Heart left ventricle (tissue), 16 donors: ENCODE data around the gene ROR1. TPM values are rescaled to one million over a fixed set of nuclear protein-coding genes. Genes with fewer than 3 reads are reported as not detected.

Source experiments
- ATAC-seq, 4 donors: fragments of 200-7000 bp; cut with Tn5 transposase; one replicate each; pipeline ENCODE4 v1.9.1; 2020 to 2022; ENCODE audit warnings: moderate library complexity in 4 of 4, mild to moderate bottlenecking in 3 of 4, moderate number of reproducible peaks in 1 of 4
- DNase-seq, 5 donors: peaks; one replicate each; pipeline ENCODE4 v3.0.0-alpha.2; 2020
- H3K27ac ChIP-seq, 12 donors: fragments of 200-600 bp; sonication (generic) in 4 of 12; one replicate each; pipeline versions ENCODE4 v1.5.0 to v1.8.0; 2016 to 2022; ENCODE audit warnings: mild to moderate bottlenecking in 2 of 12
- H3K27me3 ChIP-seq, 9 donors: fragments of 200-600 bp; sonication (generic) in 2 of 9; one replicate each; pipeline versions ENCODE4 v1.5.1 to v1.8.0; 2016 to 2022; ENCODE audit warnings: mild to moderate bottlenecking in 3 of 9
- H3K36me3 ChIP-seq, 9 donors: fragments of 200-600 bp; sonication (generic) in 2 of 9; one replicate each; pipeline versions ENCODE4 v1.5.0 to v1.8.0; 2018 to 2022; ENCODE audit warnings: mild to moderate bottlenecking in 2 of 9
- H3K4me1 ChIP-seq, 12 donors: fragments of 200-600 bp; sonication (generic) in 4 of 12; one replicate each; pipeline versions ENCODE4 v1.5.0 to v1.8.0; 2016 to 2022; ENCODE audit warnings: mild to moderate bottlenecking in 3 of 12
- H3K4me3 ChIP-seq, 12 donors: fragments of 200-600 bp; sonication (generic) in 4 of 12; one replicate each; pipeline versions ENCODE4 v1.5.0 to v1.8.0; 2017 to 2022; ENCODE audit warnings: mild to moderate bottlenecking in 9 of 12, moderate library complexity in 4 of 12
- H3K9me3 ChIP-seq, 12 donors: fragments of 200-600 bp; sonication (generic) in 4 of 12; one replicate each; pipeline versions ENCODE4 v1.5.0 to v1.8.0; 2016 to 2022; ENCODE audit warnings: mild to moderate bottlenecking in 1 of 12
- POLR2A ChIP-seq, 2 donors: fragments of 450-650 bp; IDR thresholded peaks; one replicate each; pipeline ENCODE4 v1.6.1; 2017; ENCODE audit warnings: antibody characterized with exemption in 2 of 2, mild to moderate bottlenecking in 2 of 2, moderate library complexity in 2 of 2
- WGBS, 4 donors: extraction: QIAGEN DNeasy Blood & Tissue Kit in 2 of 4; methylation state at CpG; one replicate each; pipeline versions ENCODE4 v1.1.5 to v1.1.7; 2013 to 2018; 5-methylcytosine and 5-hydroxymethylcytosine counted together
- intact Hi-C, 10 donors: fragments of 100-400 bp; cut with DNase I; formaldehyde crosslinking; loops; one replicate each; pipeline versions ENCODE4 v1.11.1 to v1.14.2; 2022
- polyA plus RNA-seq, 2 donors: library from polyadenylated mRNA; stranded (reverse); fragments of 200-250 nt; gene quantifications; one replicate each; pipeline ENCODE4 v1.2.3, GENCODE V29; 2013
- total RNA-seq, 9 donors: library from RNA; depleted of rRNA in 2 of 9; stranded (reverse); fragments of >200 nt in 2 of 9; fragmentation: NEBNext Ultra II Directional in 3 of 9; extraction: Animal tissue kit (Norgen Biotek cat#: 25700) in 3 of 9; gene quantifications; one replicate each; pipeline versions ENCODE4 v1.1.0 to v1.2.4, GENCODE V29; 2016 to 2023
- TF ChIP-seq, protein P1 (sequence below), 12 donors: fragments of 200-600 bp; sonication (generic) in 4 of 12; IDR thresholded peaks; one replicate each; pipeline versions ENCODE4 v1.5.0 to v1.8.0; 2018 to 2022; ENCODE audit warnings: antibody characterized with exemption in 12 of 12, mild to moderate bottlenecking in 5 of 12
- donor health status: ischemic (EF 13 %, LVEDD 7.1; RV severe dilation, severe dysfunction).
- donor health status: healthy with polysubstance abuse.
- donor health status: DM: no; HTN: yes; CAD: no.
- donor health status: DM: no; HTN: no; CAD: no.
- donor health status: ischemic (EF 25% LVEDD 6.9; RV normal size, moderate dysfunction).
- donor health status: ischemic (EF 25% LVEDD 5.7; RV mildly dilated, moderate dysfunction).
- donor health status: healthy.
- donor health status: DM: yes; HTN: yes; CAD: no.
- donor health status: ischemic (EF 35%, LVEDD 5.7; RV mildly dilated, moderate dysfunction).
- donor health status: nonischemic (EF 11% LVEDD 7.7; RV severe dilation, severe dysfunction).
- donor health status: DM: yes; HTN: yes; CAD: no.
- donor health status: PGD.
- donor health status: ischemic (EF 29% LVEDD 5.4; RV normal size, mild dysfunction).
- donor health status: nonischemic (EF 23%, LVEDD 6.1; RV moderate dilation, normal function).

Gene ROR1
- total and polyA plus RNA-seq, 11 donors = 4.1 to 35.3 (median 19.3) TPM

DNA sequence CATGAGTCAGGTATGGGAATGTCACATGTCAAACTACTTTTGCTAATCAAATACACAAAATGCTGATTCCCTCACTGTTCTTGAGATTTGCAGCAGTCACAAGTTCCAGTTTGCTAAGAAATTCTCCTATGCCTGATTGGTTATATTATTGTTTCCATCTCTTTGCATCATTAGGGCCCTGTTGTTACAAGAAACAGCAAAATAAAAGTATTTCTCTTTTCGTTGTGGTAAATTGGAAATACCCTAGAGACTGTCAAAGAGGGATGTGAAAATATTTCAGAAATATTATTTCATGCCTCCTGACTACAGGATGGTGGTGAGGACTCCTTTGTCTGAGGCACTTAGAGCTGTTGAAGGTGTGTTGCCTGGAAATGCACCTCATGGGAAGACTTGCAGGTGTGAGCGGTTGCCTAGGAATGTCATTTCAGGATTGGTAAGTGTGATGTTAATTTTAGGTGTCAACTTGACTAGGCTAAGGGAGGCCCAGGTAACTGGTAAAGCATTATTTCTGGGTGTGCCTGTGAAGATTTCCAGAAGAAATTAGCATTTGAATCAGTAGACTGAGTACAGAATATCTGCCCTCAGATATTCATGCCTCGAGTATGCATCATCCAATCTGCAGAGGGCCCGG lies 117.4 kb downstream of the ROR1 start:
- TF ChIP-seq POLR2A (IDR thresholded peaks at IDR 0.05) = no peak
- TF ChIP-seq, protein P1, sequence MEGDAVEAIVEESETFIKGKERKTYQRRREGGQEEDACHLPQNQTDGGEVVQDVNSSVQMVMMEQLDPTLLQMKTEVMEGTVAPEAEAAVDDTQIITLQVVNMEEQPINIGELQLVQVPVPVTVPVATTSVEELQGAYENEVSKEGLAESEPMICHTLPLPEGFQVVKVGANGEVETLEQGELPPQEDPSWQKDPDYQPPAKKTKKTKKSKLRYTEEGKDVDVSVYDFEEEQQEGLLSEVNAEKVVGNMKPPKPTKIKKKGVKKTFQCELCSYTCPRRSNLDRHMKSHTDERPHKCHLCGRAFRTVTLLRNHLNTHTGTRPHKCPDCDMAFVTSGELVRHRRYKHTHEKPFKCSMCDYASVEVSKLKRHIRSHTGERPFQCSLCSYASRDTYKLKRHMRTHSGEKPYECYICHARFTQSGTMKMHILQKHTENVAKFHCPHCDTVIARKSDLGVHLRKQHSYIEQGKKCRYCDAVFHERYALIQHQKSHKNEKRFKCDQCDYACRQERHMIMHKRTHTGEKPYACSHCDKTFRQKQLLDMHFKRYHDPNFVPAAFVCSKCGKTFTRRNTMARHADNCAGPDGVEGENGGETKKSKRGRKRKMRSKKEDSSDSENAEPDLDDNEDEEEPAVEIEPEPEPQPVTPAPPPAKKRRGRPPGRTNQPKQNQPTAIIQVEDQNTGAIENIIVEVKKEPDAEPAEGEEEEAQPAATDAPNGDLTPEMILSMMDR (IDR thresholded peaks at IDR 0.05) = no peak
- Histone ChIP-seq H3K27ac (no peak overlapping the region), H3K4me1 (peaks cover 0 to 33% (median 3%) of the 10 kb centered on the region in 12 donors), H3K4me3 (no peak overlapping the region), H3K27me3 (no peaks in the 10 kb centered on the region), H3K9me3 (no peaks in the 10 kb centered on the region), H3K36me3 (no peaks in the 10 kb centered on the region)
- intact Hi-C loops = no loop called here
- DNase-seq = no peak
- ATAC-seq = no peak
- 87 to 95% (median 92%) methylated on average over 4 of the region's 4 CpGs for WGBS, 4 donors

- Histone ChIP-seq H3K9me3 (peaks cover 0 to 4% (median 0%) of the 10 kb centered on the region in 12 donors), H3K4me3 (no peak overlapping the region), H3K4me1 (peaks cover 0 to 33% (median 3%) of the 10 kb centered on the region in 12 donors), H3K27ac (peak overlapping the region in 6 of 12 donors; percentile 4 to 69 (median 22)), H3K36me3 (no peaks in the 10 kb centered on the region), H3K27me3 (no peaks in the 10 kb centered on the region)
- intact Hi-C loops = no loop called here
- 55 to 64% (median 62%) methylated on average over 8 of the region's 8 CpGs for WGBS, 4 donors
- ATAC-seq = peak; percentile 22 to 81 (median 68)
- TF ChIP-seq POLR2A (IDR thresholded peaks at IDR 0.05) = no peak
- TF ChIP-seq, protein P1 (IDR thresholded peaks at IDR 0.05) = no peak
- DNase-seq = no peak
These were observed 119.0 kb downstream of the ROR1 start for GRCh38 chr1:63892632-63893395.

DNA sequence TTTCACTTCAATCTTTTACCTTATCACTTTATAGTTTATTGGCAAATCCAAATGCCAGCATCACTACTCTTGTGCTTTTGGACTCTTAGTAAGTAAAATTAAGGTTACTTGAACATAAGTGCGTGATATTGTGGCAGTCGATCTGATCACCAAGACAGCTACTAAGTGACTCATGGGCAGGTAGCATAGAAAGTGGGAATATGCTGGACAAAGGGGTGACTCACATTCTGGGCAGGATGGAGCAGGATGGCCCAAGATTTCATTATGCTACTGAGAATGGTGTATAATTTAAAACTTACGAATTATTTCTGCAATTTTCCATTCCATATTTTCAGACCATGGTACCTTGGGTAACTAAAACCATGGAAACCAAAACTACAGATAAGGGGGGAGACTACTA lies 120.2 kb downstream of the ROR1 start:
- TF ChIP-seq, protein P1 (IDR thresholded peaks at IDR 0.05) = no peak
- no peak for TF ChIP-seq POLR2A (IDR thresholded peaks at IDR 0.05)
- ATAC-seq (no peak), DNase-seq (no peak)
- Histone ChIP-seq H3K9me3 (peaks cover 0 to 6% (median 0%) of the 10 kb centered on the region in 12 donors), H3K27ac (peak overlapping the region in 1 of 12 donors; percentile 69), H3K4me1 (peaks cover 0 to 33% (median 3%) of the 10 kb centered on the region in 12 donors), H3K27me3 (no peaks in the 10 kb centered on the region), H3K4me3 (no peak overlapping the region), H3K36me3 (no peaks in the 10 kb centered on the region)
- 92 to 96% (median 94%) methylated on average over 3 of the region's 3 CpGs for WGBS, 4 donors
- intact Hi-C loops = no loop called here

GRCh38 chr1:63894627-63895265 lies 120.9 kb downstream of the ROR1 start:
- ATAC-seq = no peak
- Histone ChIP-seq H3K36me3 (no peaks in the 10 kb centered on the region), H3K27ac (no peak overlapping the region), H3K9me3 (peaks cover 0 to 6% (median 0%) of the 10 kb centered on the region in 12 donors), H3K27me3 (no peaks in the 10 kb centered on the region), H3K4me1 (peaks cover 0 to 33% (median 3%) of the 10 kb centered on the region in 12 donors), H3K4me3 (no peak overlapping the region)
- no peak for DNase-seq
- intact Hi-C loops = no loop called here
- TF ChIP-seq, protein P1 (IDR thresholded peaks at IDR 0.05) = no peak
- no peak for TF ChIP-seq POLR2A (IDR thresholded peaks at IDR 0.05)
- 70 to 81% (median 80%) methylated on average over 3 of the region's 3 CpGs for WGBS, 4 donors
